GM21515 (cell line): ENCODE measurements around the gene ARMCX2.
"Not testable (repeated sequence)": the region's sequence is repeated elsewhere in the genome, so short reads cannot be mapped to it uniquely, and the experiment has no call there.

Experiments used
- ATAC-seq: cut with Tn5 transposase; IDR thresholded peaks from one replicate; pipeline ENCODE4 v1.9.1; 2021; ENCODE audit not compliant: unreplicated experiment

ARMCX2 gene

DNA sequence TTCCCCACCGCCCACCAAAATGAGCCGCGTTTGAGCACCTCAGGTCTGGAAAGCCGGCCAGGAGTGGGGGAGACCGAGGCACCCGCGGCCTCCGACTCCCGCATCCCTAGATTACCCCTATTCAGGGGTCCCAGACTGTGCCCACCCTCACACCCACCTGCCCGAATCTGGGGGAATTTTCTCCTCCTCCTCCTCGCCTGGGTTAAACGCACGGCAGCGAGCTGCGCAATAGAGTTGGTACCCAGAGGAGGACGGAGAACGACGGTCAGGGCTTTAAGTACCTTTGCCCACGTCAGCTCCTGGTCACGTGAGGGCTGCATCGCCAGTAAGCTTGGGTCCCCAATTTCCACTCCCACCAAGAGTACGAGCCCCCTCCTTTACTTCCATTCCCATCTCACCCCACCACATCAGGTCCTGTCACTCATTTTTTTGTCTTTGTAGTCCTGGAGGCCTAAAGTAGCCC lies at the start of gene ARMCX2:
Gene ARMCX2, minus strand, starts transcription at position 250 of the 463 bp plus-strand sequence. CDS start 2,262 bp downstream, outside the sequence.
- ATAC-seq: peak; percentile 66

DNA sequence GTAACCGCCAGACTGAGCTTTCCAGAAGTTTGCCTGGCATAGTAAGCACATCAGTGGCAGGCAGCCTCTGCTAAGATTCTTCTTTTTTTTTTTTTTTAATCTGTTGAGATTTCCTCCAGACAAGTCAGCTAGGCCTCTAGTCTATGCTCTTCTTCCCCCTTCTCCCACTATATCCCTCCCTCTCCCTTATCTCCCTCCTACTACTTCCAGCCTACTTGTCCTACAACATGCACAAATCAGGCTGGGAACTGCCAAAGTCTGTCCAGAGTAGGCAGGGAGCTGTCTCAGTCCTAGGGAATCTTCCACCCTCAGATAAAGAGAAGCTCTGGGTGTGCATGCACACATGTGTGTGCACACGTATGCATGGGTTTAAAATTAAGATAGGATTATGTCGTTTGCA lies 49.7 kb upstream of the ARMCX2 start:
- ATAC-seq: no peak

DNA sequence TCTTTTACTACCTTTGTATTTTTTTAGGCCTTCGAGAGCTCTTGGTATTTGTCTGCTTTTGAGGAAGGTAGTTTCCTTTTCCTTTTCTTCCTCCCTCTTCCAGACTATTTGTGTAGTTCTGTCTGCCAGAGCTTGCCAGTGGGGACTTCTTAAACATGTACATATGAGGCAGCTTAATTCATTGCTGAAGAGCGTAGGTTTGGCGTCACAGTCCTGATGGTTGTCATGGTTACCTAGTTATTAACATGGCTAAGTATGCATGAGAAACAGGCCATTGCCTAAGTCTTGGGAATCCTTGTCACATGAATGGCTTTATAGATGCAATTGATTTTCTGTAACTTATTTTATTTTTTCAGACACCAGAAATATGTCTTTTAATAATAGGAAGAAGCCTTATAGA lies 48.5 kb upstream of the ARMCX2 start:
- ATAC-seq: no peak

DNA sequence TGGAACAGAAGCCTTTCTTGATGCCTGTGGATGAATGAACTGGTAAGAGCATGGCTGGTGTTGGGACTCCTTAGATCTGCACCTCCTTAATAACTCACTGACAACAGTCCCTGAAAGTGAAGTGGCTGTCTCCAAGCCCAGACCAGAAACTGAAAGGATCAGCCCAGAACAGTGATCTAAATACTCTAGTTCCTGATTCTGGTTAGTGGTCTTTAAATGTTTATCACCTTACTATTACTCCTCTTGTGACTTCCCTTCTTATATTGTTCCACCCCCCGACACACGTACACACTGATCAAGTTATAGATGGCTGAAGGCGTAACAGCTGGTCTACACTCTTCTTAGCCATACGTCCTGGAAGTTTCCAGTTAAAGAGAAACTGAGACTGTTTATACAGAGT lies 33.8 kb upstream of the ARMCX2 start:
- ATAC-seq: peak; percentile 91

DNA sequence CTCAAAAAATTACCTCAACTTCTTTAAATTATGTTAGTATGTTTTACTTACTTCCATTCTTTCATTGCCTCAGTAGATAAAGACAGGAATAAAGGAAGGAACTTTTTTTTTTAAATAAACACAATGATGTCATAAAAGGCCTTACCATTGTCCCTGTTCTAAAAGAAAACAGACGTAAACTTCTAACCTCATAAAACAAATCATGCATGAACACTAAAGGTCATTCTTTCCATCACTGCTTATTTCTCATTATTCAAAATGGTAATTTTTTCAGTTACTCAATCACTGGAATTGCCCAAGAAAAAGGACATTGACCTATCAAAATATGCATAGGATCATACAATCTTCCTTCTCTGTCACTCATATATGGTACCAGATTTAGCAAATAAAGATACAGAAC lies 32.2 kb upstream of the ARMCX2 start:
- ATAC-seq: no peak

DNA sequence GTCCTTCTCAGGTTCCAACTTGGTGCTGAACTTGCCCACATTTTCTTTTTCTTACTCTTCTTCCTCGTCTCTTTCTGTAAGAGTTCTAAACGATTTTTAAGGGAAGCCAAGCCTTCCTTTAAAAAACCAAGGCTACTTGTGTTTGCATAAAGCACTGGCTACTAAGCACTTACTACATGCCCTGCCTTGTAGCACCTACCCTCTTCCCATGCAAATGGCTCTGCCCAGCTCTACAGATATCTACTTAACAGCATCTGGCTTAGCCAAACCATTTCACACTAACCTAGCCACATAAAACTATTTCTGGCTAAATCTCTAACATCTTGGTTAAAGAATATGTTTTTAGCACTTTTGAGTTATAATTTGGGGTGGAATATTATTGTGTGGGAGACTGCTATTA lies 26.9 kb upstream of the ARMCX2 start:
- ATAC-seq: no peak

DNA sequence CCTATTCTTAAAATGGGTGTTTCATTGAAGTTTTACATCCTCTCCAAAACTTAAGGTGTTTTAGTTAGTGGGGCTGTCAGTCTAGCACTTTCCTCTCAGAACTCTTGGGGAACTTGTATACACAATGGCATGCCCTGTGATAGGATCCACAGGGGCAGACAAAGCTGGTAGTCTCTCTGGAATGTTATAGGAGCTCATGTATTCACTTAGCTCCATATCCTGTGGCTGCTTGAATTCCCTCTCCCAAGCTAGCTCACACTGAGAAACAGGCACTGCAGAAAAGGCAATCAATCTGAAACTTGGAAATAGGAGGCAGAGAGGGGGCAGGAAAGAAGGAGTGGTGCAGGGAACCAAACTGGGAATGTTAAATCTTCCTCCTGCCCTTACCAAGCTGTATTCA lies 26.3 kb upstream of the ARMCX2 start:
- no peak for ATAC-seq

DNA sequence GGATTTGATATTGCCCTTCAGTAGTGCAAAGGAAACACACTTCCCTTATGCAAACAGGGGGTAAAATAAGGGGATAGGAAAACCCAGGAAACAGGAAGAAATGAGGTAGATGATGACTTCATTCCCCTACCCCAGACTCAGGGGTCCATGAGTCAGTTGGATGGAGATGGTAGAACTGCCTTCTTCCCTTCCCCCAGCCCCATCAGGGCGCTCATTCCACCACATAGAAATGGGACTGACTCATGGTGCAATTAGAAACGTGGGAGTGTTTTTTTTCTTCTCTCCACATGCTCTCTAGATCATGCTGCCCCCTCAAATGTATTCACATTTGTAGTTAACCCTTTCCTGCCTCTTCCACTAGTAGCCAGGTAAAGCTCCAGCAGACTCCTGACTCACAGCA lies 23.1 kb upstream of the ARMCX2 start:
- ATAC-seq: no peak

DNA sequence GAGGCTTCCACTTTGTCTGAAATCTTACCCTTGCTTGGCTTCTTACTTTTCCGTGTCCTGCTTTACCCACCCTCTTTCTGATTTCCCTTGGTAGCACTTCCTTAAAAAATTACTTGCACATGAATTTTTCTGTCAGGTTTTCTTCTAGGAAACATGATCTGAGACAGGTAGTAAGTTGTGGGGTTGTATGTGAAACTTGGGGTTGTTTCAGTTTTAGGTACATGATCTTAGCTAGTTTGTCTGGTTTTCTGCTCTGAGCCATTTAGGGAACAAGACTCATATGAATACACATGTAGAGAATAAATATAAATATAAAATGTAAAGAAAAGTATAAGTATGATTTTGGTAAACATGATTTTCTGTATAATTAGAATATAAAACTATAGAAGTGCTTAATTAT lies 17.4 kb upstream of the ARMCX2 start:
- ATAC-seq: peak; percentile 78

DNA sequence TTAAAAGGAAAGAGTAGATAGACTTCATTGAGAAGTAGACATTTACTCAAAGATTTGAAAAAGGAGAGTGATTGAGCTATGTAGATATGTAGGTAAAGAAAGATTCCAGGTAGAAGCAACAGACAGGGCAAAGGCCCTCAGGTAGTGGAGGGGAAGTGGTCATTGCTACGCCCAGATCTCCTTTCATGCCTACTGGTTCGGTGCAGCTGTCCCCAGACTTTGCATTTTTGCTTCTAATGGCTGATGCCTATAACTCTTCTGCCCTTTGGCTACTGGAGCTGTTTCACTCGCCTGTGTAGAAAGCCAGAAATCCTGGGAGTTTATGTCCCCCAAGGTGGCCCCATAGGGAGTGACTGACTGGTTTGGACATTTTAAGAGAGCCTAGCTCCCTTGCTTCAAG lies 16.9 kb upstream of the ARMCX2 start:
- ATAC-seq: peak; percentile 37

DNA sequence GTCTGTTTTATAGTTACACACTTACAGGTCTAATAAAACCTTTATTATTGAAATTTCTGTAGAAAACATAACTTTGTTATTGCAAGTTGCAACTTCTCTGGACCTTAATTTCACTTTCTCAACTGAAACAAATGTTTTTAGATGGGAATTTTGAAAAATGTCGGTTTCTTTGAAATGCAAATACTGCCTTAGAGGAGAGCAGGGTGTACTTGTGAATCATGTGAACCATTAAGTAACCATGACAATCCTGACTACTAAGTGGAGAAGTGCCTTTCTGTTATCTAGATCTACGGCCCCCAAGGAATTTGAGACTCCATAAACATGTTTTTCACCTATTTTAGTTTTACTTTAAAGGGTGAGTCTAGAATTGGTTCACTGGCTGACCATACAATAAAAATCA lies 8.5 kb upstream of the ARMCX2 start:
- ATAC-seq: no peak

DNA sequence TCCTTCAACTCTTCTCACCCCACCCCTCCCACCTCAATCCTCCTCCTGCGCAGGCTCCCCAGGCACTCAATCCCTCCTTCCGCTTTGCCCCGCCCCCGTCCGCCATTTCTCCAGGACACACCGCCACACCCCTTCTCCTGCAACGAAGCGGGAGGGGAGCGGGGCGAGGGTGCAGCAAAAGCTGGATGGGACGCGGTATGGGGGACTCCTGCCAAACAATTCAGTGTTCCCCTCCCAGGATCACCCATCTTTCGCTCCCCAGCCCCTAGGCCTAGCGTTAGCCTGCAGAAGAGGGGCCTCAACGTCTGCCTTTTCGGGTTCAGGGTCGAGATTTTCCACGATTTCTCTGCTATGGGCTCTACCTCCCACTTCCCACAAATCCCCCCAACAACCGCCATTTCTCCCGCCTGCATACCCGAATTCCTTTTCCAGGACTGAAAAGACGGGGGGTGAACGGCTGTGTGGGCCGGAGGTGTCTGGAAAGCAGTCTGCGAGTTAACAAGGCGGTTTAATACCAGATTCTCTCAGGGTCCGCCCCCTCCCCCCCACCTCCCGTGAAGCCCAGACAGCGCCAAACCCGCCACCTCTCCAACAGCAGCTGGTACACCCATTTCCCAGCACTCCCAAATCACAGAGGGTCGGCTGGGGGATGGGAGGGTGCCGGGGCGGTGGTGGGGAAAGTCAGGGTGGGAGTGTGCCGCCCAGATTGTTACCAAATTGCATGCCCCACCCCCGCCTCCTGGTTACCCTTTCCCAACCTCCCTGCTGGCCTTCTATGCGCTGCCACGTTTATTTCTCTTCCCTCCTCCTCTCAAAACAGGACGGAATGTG lies 774 bp downstream of the ARMCX2 start:
- peak; percentile 74 for ATAC-seq

DNA sequence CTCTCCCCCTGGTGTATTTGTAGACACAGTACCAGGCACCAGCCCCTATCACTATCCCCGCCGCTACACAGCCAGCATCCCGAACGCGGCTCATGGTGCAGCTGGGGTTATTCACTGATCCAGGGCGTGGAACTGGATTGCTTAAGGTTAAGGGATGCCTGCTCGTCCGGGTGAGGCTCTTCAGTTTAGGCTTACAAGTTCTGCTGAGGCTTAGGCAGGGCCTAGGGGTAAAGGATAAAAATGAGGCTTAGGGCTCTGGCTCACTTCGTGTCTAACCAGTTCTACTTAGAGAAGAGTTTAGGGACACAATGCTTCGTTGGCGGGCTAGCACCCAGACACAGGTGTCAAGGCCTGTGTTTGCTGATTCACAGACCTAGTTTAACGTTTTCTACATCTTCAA lies 2.2 kb downstream of the ARMCX2 start:
- ATAC-seq: no peak

DNA sequence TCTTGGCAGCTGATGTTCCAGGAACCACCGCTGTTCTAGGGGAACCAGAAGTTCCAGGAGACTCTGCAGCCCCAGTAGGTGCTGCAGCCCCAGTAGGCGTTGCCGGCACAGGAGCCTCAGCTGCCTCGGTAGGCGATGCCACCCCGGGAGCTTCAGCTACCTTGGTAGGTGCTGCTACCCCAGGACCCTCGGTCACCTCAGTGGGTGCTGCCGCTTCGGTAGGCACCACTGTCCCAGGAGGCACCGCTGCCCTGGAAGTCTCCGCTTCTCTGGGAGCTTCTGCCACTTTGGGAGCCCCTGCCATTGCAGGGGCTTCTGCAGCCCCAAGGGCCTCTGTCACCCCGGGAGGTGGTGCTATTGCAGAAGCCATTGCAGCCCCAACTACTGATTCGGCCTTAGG lies 2.8 kb downstream of the ARMCX2 start:
- ATAC-seq: no peak

DNA sequence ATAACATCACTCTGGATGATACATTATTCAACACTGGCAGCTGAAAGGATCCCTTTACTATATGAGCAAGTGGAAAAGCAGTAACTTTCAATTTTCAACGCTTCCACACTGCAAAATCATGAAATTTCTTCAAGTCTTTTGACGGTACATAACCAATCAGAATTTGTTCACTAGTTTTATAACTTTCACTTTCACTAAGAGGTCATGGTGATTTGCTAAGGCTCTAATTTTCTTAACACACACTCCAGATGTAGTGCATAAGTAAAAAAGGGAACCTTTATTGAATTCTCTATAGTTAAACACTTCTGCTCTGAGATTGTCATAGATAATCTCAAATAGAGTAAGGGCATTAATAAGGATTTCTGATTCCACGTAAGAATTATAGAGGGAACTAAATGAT lies 4.1 kb downstream of the ARMCX2 start:
- ATAC-seq: no peak

DNA sequence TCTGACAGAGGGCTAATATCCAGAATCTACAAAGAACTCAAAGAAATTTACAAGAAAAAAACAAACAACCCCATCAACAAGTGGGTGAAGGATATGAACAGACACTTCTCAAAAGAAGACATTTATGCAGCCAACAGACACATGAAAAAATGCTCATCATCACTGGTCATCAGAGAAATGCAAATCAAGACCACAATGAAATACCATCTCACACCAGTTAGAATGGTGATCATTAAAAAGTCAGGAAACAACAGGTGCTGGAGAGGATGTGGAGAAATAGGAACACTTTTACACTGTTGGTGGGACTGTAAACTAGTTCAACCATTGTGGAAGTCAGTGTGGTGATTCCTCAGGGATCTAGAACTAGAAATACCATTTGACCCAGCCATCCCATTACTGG lies 11.9 kb downstream of the ARMCX2 start:
- ATAC-seq: not testable (repeated sequence)

DNA sequence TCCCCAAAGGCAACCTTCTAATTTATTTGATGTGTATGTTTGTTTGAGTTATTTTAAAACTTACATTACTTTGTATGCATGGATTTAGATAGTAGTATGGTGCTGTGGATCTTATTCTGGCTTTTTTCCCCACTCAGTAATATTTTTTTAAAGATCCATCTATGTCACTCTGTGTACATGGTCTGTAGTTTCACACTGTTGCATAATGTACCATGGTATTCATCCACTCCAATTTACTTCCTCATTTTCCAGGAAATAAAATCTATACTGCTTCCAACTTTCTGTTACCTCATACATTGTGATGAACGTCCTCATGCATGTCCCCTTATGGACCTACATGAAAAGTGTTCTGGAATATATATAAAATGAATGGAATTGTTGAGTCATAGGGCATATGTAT lies 17.6 kb downstream of the ARMCX2 start:
- ATAC-seq: no peak

DNA sequence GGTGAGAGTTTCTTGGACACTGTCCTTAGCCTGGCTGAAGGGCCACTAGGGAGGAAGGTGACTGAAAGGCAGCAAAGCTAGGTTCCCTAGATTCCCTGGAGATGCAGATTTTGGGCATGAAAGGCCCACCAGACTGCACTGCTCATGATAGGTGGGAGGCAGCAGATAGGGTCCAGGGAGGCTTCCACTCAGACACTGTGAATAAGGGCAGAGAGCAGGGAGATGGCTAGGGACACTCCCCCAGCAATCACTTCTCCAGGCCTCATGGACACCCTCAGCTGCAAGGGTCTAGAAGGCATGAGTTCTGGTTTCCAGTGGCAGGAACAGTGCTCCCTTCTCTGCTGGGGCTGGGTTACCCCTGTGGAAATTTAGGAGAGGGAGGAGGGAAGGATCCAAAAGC lies 20.1 kb downstream of the ARMCX2 start:
- ATAC-seq: no peak

DNA sequence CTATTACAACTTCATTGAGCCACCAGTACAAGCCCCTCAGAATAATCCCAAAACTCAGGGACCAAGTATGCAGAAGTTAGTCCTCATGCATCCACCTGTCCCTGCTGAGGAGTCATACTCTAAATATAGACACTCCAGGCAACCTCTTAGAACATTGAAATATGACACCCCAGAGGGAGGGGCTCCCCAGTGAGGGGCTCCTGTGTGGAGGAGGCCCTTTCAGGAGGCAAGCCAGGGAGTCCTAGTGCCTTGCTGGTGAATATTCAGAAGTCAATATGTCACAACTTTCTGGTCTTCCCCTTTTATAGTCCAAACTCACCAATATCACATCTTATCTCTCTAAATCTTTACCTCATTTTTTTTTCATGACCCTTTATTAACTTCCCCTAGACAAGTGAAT lies 40.3 kb downstream of the ARMCX2 start:
- no peak for ATAC-seq

DNA sequence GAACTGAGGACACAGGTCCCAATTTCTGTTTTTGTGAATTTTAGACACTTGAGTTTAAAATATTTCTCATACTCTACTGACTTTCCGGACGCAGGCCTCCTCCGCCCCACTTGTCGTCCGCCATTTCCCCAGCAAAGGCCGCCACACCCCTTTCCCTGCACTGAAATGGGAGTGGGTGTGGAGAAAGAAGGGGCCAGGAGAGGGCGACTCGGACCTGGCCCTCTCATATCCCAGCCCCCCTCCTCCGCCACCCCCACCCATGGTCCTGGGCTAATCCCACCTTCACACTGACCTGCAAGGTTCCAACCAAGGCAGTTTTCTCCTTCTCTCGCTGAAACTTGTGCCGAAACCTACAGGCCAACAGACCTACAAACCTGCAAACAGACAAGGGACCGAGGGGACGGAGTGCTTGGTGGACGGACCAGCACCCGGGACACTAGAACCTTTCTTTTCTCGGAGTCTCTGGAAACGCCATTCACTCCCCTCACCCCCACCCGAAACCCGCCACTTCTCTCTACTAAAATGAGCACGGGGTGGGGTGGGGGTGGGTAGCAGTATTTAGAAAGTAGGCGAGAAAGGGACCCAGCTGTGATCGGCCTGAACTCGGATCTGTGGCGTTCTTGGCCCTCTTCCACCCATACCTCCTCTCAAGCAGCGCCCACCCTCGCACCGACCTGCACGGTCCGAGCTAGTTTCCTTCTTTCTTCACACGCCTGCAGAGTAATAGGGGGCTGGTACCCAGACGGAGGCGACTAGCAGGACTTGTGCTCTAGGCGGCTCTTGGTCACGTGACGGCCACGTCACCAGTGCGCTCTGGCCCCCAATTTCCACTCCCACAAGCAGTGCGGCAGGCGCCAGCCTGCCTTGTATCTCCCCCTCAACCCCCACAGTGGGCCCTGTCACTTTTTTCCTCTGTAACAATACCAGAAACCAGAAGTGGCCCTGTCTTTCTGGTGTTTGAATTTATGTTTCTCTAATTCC lies 42.1 kb downstream of the ARMCX2 start, which contains the start of gene ARMCX6:
Gene ARMCX6, minus strand, starts transcription at position 790 of the 981 bp plus-strand sequence. CDS start 1,380 bp downstream, outside the sequence.
- ATAC-seq: peak; percentile 91

DNA sequence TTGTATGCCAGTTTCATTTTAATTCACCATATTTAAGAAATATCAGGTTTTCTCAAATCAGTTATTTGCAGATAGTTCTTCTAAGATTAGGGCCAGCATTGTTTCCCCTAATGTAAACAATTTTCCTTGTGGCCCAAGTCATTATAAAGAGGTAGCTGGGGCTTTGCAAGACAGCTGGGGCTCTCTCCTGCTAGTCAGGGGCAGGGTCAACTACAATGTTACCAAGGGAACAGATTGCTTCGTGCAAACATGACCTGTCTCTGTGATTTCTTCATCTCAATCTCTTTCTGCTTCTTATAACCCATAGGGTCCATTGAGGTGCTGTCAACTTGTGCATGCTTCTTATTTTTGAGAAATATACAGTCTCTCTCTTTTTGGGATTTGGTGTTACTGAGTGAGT lies 53.9 kb downstream of the ARMCX2 start:
- no peak for ATAC-seq
